ENCODE measurements around the gene KLHL29.

The KLHL29 gene

GRCh38 chr2:23480957-23481797, 96.2 kb downstream of the KLHL29 start:
- H3K4me1 ChIP-seq (ENCODE audit: control insufficient read depth in 1 of 2, insufficient read depth in 2 of 2, low read length in 2 of 2), result no peaks in the 10 kb centered on the region
- no peaks in the 10 kb centered on the region for H3K9me3 ChIP-seq (ENCODE audit: control insufficient read depth in 1 of 2, low read length in 2 of 2)
- no peaks in the 10 kb centered on the region for H3K36me3 ChIP-seq (ENCODE audit: control insufficient read depth in 1 of 2, insufficient read depth in 2 of 2, low read length in 2 of 2)
- no peak overlapping the region for H3K4me3 ChIP-seq (ENCODE audit: low read depth in 1 of 2, low read length in 2 of 2)
- H3K27me3 ChIP-seq (ENCODE audit: low read depth, low read length), result no peaks in the 10 kb centered on the region
- H3K27ac ChIP-seq (ENCODE audit: low read length), result peak overlapping the region; percentile 67

GRCh38 chr2:23482188-23482587, 97.2 kb downstream of the KLHL29 start:
- Histone ChIP-seq H3K27ac (ENCODE audit: low read length) (no peak overlapping the region), H3K27me3 (ENCODE audit: low read depth, low read length) (no peaks in the 10 kb centered on the region), H3K36me3 (ENCODE audit: control insufficient read depth in 1 of 2, insufficient read depth in 2 of 2, low read length in 2 of 2) (no peaks in the 10 kb centered on the region), H3K4me1 (ENCODE audit: control insufficient read depth in 1 of 2, insufficient read depth in 2 of 2, low read length in 2 of 2) (peaks cover 0 to 4% of the 10 kb centered on the region in 2 donors), H3K9me3 (ENCODE audit: control insufficient read depth in 1 of 2, low read length in 2 of 2) (no peaks in the 10 kb centered on the region), H3K4me3 (ENCODE audit: low read depth in 1 of 2, low read length in 2 of 2) (no peak overlapping the region)

GRCh38 chr2:23482607-23483006, 97.6 kb downstream of the KLHL29 start:
- no peaks in the 10 kb centered on the region for H3K36me3 ChIP-seq (ENCODE audit: control insufficient read depth in 1 of 2, insufficient read depth in 2 of 2, low read length in 2 of 2)
- H3K27me3 ChIP-seq (ENCODE audit: low read depth, low read length), result no peaks in the 10 kb centered on the region
- no peak overlapping the region for H3K4me3 ChIP-seq (ENCODE audit: low read depth in 1 of 2, low read length in 2 of 2)
- peaks cover 0 to 4% of the 10 kb centered on the region in 2 donors for H3K4me1 ChIP-seq (ENCODE audit: control insufficient read depth in 1 of 2, insufficient read depth in 2 of 2, low read length in 2 of 2)
- H3K27ac ChIP-seq (ENCODE audit: low read length), result no peak overlapping the region
- no peaks in the 10 kb centered on the region for H3K9me3 ChIP-seq (ENCODE audit: control insufficient read depth in 1 of 2, low read length in 2 of 2)

GRCh38 chr2:23483791-23484190, 98.8 kb downstream of the KLHL29 start:
- Histone ChIP-seq H3K27me3 (ENCODE audit: low read depth, low read length) (no peaks in the 10 kb centered on the region), H3K36me3 (ENCODE audit: control insufficient read depth in 1 of 2, insufficient read depth in 2 of 2, low read length in 2 of 2) (no peaks in the 10 kb centered on the region), H3K9me3 (ENCODE audit: control insufficient read depth in 1 of 2, low read length in 2 of 2) (no peaks in the 10 kb centered on the region), H3K27ac (ENCODE audit: low read length) (no peak overlapping the region), H3K4me3 (ENCODE audit: low read depth in 1 of 2, low read length in 2 of 2) (no peak overlapping the region), H3K4me1 (ENCODE audit: control insufficient read depth in 1 of 2, insufficient read depth in 2 of 2, low read length in 2 of 2) (peaks cover 0 to 4% of the 10 kb centered on the region in 2 donors)

- H3K27ac ChIP-seq (ENCODE audit: low read length), result no peak overlapping the region
- no peaks in the 10 kb centered on the region for H3K27me3 ChIP-seq (ENCODE audit: low read depth, low read length)
- peaks cover 0 to 4% of the 10 kb centered on the region in 2 donors for H3K4me1 ChIP-seq (ENCODE audit: control insufficient read depth in 1 of 2, insufficient read depth in 2 of 2, low read length in 2 of 2)
- no peaks in the 10 kb centered on the region for H3K36me3 ChIP-seq (ENCODE audit: control insufficient read depth in 1 of 2, insufficient read depth in 2 of 2, low read length in 2 of 2)
- no peaks in the 10 kb centered on the region for H3K9me3 ChIP-seq (ENCODE audit: control insufficient read depth in 1 of 2, low read length in 2 of 2)
- H3K4me3 ChIP-seq (ENCODE audit: low read depth in 1 of 2, low read length in 2 of 2), result no peak overlapping the region
Observed at GRCh38 chr2:23484275-23484674, 99.3 kb downstream of the KLHL29 start.

- Histone ChIP-seq H3K4me1 (ENCODE audit: control insufficient read depth in 1 of 2, insufficient read depth in 2 of 2, low read length in 2 of 2) (peaks cover 0 to 4% of the 10 kb centered on the region in 2 donors), H3K9me3 (ENCODE audit: control insufficient read depth in 1 of 2, low read length in 2 of 2) (no peaks in the 10 kb centered on the region), H3K27ac (ENCODE audit: low read length) (no peak overlapping the region), H3K36me3 (ENCODE audit: control insufficient read depth in 1 of 2, insufficient read depth in 2 of 2, low read length in 2 of 2) (no peaks in the 10 kb centered on the region), H3K27me3 (ENCODE audit: low read depth, low read length) (no peaks in the 10 kb centered on the region), H3K4me3 (ENCODE audit: low read depth in 1 of 2, low read length in 2 of 2) (no peak overlapping the region)
Observed at GRCh38 chr2:23484767-23485166, 99.8 kb downstream of the KLHL29 start.

- Histone ChIP-seq H3K27me3 (ENCODE audit: low read depth, low read length) (no peaks in the 10 kb centered on the region), H3K4me3 (ENCODE audit: low read depth in 1 of 2, low read length in 2 of 2) (no peak overlapping the region), H3K9me3 (ENCODE audit: control insufficient read depth in 1 of 2, low read length in 2 of 2) (no peaks in the 10 kb centered on the region), H3K4me1 (ENCODE audit: control insufficient read depth in 1 of 2, insufficient read depth in 2 of 2, low read length in 2 of 2) (peaks cover 0 to 4% of the 10 kb centered on the region in 2 donors), H3K27ac (ENCODE audit: low read length) (no peak overlapping the region), H3K36me3 (ENCODE audit: control insufficient read depth in 1 of 2, insufficient read depth in 2 of 2, low read length in 2 of 2) (no peaks in the 10 kb centered on the region)
Observed at GRCh38 chr2:23485261-23485660, 100.3 kb downstream of the KLHL29 start.

GRCh38 chr2:23485841-23486683, 101.1 kb downstream of the KLHL29 start:
- H3K36me3 ChIP-seq (ENCODE audit: control insufficient read depth in 1 of 2, insufficient read depth in 2 of 2, low read length in 2 of 2), result no peaks in the 10 kb centered on the region

GRCh38 chr2:23486684-23487075, 101.7 kb downstream of the KLHL29 start:
- Histone ChIP-seq H3K4me3 (ENCODE audit: low read depth in 1 of 2, low read length in 2 of 2) (no peak overlapping the region), H3K27ac (ENCODE audit: low read length) (no peak overlapping the region), H3K27me3 (ENCODE audit: low read depth, low read length) (no peaks in the 10 kb centered on the region), H3K36me3 (ENCODE audit: control insufficient read depth in 1 of 2, insufficient read depth in 2 of 2, low read length in 2 of 2) (no peaks in the 10 kb centered on the region), H3K4me1 (ENCODE audit: control insufficient read depth in 1 of 2, insufficient read depth in 2 of 2, low read length in 2 of 2) (peaks cover 0 to 4% of the 10 kb centered on the region in 2 donors), H3K9me3 (ENCODE audit: control insufficient read depth in 1 of 2, low read length in 2 of 2) (no peaks in the 10 kb centered on the region)

More at GRCh38 chr2:23485841-23486683, 101.1 kb downstream of the KLHL29 start:
- Histone ChIP-seq H3K4me3 (ENCODE audit: low read depth in 1 of 2, low read length in 2 of 2) (no peak overlapping the region), H3K4me1 (ENCODE audit: control insufficient read depth in 1 of 2, insufficient read depth in 2 of 2, low read length in 2 of 2) (peaks cover 0 to 4% of the 10 kb centered on the region in 2 donors), H3K27me3 (ENCODE audit: low read depth, low read length) (no peaks in the 10 kb centered on the region), H3K27ac (ENCODE audit: low read length) (no peak overlapping the region), H3K9me3 (ENCODE audit: control insufficient read depth in 1 of 2, low read length in 2 of 2) (no peaks in the 10 kb centered on the region)

- H3K36me3 ChIP-seq (ENCODE audit: control insufficient read depth in 1 of 2, insufficient read depth in 2 of 2, low read length in 2 of 2), result no peaks in the 10 kb centered on the region
- no peaks in the 10 kb centered on the region for H3K9me3 ChIP-seq (ENCODE audit: control insufficient read depth in 1 of 2, low read length in 2 of 2)
- no peaks in the 10 kb centered on the region for H3K27me3 ChIP-seq (ENCODE audit: low read depth, low read length)
- no peak overlapping the region for H3K27ac ChIP-seq (ENCODE audit: low read length)
- no peak overlapping the region for H3K4me3 ChIP-seq (ENCODE audit: low read depth in 1 of 2, low read length in 2 of 2)
- peaks cover 0 to 4% of the 10 kb centered on the region in 2 donors for H3K4me1 ChIP-seq (ENCODE audit: control insufficient read depth in 1 of 2, insufficient read depth in 2 of 2, low read length in 2 of 2)
Observed at GRCh38 chr2:23487735-23488492, 102.9 kb downstream of the KLHL29 start.

- no peaks in the 10 kb centered on the region for H3K9me3 ChIP-seq (ENCODE audit: control insufficient read depth in 1 of 2, low read length in 2 of 2)
- no peaks in the 10 kb centered on the region for H3K36me3 ChIP-seq (ENCODE audit: control insufficient read depth in 1 of 2, insufficient read depth in 2 of 2, low read length in 2 of 2)
- no peak overlapping the region for H3K4me3 ChIP-seq (ENCODE audit: low read depth in 1 of 2, low read length in 2 of 2)
- no peaks in the 10 kb centered on the region for H3K27me3 ChIP-seq (ENCODE audit: low read depth, low read length)
- peaks cover 0 to 4% of the 10 kb centered on the region in 2 donors for H3K4me1 ChIP-seq (ENCODE audit: control insufficient read depth in 1 of 2, insufficient read depth in 2 of 2, low read length in 2 of 2)
- no peak overlapping the region for H3K27ac ChIP-seq (ENCODE audit: low read length)
Observed at GRCh38 chr2:23488584-23488983, 103.6 kb downstream of the KLHL29 start.
